Stimulated activated CD4-positive, alpha-beta T cell treated with anti-CD3 and anti-CD28 coated beads, Interleukin-4, amount 100 ng/mL, for 1 hour (primary cell): ENCODE measurements around the gene RTL10.

Experiments used
- DNase-seq: peaks from one replicate; pipeline ENCODE4 v3.0.0-alpha.2; 2020

RTL10 gene

DNA sequence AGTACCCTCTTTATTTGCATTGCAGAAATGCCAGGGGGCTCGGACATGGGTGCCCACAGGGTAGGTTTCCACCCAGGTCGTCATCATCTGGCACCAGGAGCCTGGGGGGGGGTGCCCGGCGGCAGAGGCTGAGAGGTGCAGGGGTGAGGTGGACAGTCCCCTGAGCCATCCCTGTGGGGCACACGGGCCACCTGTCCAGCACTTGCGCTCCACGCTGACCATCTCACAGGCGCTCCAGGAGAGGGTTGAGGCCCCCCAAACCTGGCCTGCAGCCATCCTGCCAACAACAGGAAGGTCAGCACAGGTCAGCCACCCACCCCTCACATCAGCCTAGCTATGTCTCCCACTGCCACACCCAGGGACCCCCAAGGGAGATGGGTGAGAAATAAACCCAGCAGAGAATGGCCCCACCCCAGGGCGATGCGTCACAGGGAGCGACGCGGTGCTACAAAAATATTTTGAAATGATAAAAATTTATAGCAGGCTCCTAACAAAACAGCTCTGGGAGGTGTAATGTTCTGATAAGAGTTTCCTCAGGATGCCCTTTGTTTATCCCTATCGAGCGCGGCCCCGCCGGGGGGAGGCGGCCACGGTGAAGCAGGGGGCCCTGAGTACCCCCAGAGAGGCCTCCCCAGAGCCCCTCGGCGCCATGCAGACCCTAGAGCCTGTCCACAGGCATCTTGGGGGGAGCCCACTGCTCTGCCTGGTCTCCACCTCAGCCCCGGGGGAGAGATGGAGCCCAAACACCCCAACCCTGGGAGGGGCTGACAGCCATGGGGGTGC lies 21.0 kb upstream of the RTL10 start:
- peak; percentile 1 for DNase-seq

DNA sequence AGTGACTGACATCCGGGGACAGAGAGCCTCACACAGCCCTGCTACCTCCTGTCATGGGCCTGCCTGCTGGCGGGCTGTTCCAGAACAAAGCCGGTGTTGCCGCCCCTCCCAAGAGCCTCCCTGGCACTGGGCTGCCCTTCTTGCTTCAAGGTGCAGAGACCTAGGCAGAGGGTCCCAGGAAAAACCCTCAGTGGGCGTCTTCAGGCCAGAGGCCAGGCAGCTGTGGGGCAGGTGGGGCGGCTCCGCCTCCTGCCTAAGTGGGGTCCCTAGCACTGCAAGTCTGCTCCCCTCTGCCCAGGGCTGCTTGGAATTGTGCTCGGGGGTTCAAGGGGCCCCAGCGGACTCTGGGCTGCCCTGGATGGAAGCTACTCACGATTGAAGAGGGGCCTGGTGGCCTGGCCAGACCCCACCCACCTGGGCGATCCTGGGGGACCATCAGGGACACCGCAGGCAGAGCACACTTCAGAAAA lies 20.4 kb upstream of the RTL10 start:
- DNase-seq: no peak

DNA sequence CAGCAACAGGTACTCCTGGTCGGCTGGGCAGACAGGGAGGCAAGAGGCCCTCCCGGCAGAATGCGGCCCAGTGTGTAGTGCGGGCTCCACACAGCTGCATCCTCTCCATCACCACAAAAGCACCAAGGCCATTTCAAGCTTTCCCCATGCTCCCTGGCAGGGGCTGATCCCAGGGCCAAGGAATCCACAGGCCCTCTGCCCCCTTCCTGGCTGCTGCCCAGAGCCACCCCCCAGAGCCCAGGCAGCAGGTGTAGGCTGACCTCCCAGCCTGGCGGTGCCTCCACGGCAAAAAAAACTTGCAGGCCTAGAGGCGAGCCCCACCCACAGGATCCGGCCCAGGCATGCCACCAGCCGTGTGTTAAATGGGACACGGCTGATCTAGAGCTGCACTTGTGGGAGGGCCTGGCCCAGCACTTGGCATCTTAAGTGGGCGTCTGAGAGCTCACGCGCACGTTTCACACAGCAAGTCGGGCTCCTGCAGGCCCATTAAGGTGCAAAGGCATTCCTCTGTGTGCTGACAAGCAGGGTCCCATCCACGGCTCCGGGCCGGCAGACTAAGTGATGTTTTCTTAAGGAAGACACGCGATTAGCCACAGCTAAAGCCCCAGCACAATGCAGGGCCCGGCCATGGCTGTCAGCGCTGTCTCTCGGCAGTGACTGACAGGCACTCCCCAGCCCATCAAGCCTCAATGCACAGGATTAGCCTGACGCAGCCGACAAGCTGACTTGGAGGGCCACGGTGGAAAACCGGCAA lies 19.8 kb upstream of the RTL10 start:
- peak; percentile 42 for DNase-seq

DNA sequence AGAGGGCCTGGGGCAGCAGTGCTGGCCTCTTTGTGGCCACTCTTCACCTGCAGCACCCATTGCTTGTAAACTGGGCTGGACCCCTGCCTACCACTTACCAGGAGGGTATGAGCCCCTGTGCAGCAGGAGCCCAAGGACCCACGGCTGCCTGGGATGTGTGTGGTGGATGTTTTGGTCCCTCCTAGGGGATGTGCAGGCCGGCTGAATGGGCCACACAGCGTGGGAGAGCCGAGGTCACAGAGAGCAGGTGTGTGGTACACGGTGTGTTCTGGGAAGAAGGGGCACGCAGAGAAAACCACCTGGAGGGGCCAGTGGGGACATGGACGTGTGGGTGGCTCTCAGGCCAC lies 19.3 kb upstream of the RTL10 start:
- DNase-seq: peak; percentile 0

DNA sequence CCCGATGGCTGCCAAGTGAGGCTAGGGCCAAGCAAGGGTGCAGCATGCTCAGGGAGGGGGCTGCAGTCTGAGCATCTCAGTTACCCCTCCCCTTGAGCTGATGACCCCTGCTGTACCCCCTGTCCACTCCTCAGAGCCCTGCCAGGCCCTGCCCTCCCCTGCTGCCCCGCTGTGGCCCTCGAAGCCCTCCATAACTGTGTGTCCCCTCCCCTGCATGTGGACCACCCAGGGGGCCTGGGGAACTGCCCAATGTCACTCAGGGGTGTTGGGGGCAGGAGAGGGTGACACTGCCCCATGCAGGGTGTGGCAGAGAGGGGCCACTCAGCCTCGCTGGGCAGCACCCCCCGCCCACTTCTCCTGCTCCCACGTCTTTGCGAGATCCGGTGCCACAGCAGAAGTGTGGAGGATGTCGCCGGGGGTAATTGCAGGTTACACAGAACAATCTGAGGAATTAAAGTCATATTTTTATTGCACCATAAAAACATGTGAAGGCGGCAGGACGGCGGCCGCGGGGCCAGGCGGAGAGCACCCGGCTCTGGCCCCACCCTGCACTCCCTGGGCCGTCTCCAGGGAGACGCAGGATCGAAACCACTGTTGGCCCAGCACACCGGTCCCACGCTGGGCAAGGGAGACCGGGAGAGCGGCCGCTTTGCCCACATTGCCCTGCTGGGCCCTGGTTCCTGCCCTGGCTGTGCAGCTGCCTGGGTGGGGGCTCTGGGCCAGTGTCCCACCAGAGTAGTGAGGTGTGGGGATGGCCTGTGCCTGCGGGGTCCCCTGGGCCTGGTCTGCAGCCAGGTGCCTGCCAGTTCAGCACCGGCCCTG lies 18.7 kb upstream of the RTL10 start:
- DNase-seq: peak; percentile 1

DNA sequence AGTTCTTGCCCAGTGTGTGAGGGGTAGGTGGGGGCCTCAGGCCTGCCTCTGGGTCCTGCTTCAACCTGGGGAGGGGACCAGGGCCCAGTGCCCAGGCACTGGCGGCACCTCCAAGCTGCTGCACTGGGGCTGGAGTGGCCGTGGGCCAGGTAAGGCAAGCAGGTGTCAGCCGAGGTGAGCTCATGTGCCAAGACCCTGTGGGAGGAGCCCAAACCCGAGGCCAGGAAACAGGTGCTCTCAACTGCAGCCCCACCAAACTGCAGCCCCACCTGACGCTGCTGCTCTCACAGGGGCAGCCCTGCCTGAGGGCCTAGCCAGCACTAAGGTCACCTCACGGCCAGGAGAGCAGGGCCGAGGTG lies 18.1 kb upstream of the RTL10 start:
- no peak for DNase-seq

DNA sequence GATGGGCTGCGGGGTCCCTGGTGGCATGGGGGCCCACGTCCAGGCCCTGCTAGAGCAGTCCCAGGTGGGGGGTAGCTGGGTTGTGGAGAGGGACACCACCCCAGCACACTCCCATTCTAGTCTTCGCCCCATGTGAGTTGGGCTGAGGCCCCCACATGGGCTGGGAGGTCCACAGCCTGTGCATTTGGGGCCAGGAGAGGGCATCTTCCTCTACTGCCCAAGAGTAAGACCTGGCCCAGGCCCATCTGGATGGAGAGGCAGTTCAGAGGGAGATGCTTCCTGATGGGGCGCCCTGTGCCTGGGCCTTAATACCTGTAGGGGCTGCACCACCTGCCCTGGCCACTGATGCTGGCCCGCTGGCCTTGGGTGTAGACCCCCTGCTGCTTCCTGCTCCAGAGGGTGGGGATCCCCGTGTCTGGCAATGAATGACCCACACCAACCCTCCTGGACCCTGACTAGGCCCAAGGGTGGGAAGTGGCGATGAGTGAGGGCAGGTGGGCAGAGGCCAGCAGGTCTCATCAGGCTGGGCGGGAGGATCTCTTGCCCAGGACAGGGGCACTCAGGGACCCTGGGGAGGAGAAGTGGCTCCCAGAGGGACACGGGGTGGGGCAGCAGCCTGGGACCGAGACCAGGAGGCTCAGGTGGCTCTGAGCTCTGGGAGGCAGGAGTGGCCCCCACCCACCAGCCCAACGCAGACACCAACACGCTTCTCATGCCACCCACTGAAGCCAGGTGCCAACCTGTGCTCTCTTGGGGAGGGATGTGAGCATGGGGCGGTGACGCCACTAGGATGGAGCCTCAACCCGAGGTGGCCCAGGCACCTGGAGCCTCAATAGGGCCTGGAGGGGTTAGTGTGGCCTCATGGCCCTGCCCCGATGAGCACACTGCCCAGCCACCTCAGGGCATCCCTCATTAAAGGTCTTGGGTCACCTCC lies 17.4 kb upstream of the RTL10 start:
- DNase-seq: no peak

DNA sequence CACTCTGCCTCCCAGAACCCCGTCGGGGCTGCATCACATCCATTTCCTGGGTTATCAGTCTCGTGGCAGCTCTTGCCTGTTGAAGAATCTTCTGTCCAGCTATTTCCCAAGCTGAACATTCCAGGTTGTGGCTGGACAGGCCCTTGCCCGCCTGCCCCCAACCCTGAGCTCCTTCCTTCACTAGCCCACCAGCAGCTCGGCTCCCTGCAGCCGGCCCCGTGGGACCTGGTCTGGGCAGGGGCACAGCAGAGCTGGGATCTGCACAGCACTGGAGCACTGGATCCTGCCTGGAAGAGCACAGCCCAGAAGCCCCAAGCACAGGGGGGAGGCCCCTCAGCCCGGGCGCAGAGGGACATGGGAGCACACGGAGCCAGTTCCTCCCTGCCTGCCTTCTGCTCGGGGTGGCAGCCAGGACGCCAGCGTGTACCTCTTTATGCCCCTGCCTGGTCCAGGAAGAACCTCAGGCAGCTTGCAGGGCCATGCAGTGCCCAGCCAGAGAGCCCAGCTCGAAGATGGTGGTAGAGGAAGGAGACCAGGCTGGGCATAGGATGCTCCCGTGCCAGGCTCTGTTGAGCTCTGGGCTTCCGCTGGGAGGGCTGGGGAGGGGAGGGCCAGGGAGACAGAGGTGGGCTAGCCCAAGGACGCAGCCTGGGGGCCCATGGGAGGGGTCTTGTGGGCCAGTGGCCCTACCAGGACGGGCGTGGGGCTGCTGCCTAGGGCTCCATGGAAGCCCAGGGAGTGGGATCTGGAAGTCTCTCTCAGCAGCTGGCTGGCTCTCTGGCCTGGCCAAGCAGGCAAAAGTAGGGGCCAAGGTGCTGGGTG lies 16.6 kb upstream of the RTL10 start:
- DNase-seq: peak; percentile 0

DNA sequence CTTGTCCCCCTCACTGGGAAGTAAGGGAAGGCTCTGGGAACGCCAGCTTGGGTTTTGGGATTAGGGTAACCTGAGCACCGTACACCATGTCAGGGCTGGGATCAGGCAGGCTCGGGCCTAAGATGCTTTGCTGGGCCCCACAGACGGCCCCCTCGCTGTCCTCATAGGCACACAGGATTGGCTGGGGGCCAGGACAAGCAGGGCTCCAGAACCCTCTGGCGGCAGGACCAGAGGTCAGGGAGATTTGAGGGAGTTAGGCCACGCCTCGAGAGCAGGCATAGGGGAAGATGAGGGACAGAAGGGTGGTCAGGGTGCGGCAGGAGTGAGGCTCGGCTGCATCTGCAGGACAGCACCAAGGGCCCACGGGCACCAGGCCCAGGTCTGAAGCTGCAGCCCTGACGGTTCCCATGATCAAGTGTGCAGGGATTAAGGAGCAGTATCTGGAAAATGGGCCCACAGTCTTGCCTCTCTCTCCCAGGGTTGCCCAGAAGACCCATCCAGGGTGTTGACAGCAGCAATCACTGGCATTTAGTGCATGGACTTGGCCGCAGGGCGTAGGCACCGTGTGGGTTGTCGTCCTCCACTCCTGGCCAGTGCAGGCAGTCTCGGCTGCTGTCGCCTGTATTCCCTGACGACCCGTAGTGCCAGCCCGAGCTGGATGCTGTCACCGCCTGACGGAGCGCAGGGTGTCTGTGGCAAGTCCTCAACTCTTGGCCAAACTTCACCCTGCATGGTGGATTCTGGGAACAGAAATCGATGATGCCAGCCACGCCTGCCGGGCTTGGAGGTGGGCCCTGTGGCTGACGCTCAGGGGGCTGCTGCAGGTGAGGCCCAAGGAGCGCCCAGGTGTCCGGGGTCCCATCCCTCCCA lies 15.7 kb upstream of the RTL10 start:
- peak; percentile 0 for DNase-seq

DNA sequence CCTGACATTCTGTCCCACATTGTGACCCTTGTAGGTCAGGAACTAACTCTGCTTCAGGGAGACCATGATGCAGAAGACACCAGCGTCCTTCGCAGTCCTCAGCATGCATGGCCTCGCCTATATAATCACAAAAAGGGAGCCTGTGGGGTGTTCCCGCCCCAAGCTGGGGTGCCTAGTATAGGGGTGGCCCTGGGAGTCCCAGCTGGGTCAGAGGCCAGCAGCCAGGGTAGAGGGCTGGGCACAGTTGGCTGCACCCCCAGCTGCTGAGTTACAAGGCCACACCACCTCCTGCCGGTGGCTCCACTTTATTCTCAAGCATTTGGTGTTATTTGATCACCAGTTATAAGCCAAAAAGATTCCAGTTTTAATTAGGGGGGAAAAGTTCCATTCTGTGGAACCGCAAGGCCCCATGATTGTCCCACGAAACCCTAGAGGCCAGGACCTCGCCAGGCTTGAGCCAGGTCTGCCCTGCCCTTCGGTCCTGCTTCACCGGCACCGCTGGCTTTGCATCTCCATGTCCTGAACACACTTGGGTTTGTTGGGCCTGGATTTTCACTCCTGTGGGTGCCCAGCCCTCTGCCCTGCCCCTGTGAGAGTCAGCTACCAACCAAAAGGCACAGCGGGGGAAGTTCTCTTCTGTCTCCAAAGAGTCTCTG lies 15.0 kb upstream of the RTL10 start:
- no peak for DNase-seq

DNA sequence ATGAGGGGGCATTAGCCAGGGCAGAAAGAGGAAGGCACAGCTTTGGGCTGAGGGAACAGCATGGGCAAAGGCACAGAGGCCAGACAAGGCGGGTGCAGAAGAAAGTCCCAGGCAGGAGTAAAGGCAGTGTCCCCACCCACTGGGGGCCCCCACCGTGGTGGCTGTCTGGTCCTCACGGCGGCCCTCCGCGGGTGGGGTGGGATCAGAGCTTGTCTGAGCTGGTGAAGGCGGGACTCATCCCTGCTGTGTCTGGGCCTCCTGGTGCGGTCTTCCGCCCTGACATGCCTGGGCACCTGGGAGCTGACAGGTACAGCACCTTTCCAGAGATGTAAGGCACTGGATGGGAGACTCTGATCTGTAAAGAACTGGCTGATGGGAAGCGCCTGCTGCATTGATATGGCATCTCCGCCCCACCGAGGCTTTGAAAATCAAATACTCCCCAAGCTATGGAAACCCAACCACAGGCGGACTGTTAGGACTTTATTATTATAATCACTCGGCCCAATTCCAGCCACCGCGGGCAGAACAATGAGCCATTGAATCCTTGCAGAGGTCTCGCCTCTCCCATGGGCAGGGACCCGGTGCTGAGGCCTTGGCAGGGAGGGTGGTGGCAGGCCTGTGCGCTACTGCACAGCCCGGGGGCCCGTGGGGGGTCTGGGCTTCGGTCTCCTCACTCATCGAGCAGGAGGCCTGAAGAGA lies 14.2 kb upstream of the RTL10 start:
- DNase-seq: peak; percentile 1

DNA sequence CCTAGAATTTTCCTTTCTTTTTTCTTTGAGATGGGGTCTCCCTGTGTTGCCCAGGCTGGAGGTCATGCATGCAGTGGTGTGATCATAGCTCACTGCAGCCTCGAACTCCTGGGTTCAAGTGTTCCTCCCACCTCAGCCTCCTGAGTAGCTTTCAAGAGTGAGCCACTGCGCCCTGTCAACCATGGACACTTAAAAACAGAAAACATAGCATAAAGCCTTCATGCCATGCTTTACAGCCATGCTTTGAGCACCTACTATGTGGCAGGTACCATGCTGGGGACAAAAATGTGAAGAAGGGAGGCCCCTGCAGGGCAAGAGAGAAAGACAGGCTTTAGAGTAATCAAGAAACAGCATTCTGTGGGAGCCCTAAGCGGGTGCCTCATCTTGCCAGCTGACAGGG lies 13.7 kb upstream of the RTL10 start:
- no peak for DNase-seq

DNA sequence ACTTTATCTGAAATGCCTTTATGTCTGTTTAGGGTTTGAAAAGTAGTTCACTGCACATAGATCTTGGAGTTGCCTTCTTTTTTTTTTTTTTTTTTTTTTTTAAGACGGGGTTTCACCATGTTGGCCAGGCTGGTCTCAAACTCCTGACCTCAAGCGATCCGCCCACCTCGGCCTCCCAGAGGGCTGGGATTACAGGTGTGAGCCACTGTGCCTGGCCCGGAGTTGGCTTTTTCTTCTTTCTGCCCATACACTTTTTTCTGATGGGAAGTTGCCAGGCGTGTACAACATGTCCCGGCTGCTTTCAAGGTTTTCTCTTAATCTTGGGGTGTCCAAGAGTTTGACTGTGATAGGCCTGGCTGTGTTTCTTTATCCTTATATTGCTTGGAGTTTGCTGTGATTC lies 12.9 kb upstream of the RTL10 start:
- DNase-seq: no peak

DNA sequence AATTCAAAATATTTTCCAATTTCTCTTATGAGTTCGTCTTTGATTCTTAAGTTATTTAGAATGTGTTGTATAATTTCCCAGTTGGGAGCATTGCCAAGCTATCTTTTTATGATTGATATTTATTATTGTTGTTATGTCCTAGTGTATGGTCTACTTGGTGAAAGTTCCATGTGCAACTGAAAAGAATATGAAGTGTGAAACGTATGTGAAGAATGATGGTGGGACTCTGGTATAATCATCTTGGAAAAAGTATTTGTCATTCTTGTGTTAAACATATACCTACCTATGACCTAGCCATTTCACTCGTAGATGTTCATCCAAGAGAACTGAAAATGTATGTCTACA lies 12.0 kb upstream of the RTL10 start:
- DNase-seq: no peak

DNA sequence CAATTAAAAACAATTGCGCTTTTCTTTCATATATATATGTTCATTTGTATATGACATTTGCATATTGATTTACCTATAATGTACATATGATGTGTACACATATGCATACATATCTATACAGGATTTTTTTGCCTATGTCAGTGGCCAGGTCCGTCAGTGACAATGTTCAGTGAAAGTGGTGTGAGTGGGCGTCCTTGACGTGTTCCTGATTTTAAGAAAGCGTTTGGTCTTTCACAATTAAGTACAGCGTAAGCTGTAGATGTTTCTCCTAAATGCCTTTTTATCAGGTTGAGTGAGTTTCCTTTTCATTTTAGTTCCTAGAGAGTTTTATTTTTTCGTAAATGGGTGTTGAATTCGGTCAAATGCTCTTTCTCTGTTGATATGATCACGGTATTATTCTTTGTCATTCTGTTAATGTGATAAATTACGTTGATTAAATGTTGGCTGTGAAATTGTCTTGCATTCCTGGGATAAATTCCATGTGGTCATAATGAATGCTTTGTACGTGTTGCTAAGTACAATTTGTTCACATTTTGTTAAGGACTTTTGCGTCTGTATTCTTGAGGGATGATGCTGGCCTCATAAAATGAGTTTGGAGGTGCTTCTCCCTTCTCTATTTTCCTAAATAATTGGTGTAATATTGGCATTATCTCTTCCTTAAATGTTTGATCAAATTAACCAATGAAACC lies 10.6 kb upstream of the RTL10 start:
- no peak for DNase-seq

DNA sequence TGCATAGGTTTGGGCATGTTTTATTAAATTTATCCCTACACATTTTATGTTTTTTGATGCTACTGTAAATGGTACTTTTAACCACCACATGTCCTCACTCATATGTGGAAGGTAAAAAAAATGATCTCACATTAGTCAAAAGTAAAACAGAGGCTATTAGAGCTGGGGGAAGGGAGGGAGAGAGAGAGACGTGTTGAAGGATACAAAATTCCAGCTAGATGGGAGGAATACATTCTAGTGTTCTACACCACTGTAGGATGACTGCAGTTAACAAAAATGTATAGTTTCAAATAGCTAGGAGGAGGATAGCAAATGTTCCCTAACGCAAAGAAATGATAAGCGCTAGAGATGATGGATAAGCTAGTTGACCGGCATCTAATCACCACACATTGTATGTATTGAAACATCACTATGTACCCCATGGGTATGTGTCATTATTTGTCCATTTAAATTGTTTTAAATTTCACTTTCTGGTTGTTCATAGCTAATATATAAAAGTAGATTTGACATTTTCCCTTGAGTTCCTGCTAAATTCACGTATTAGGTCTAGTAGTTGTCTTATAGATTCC lies 9.9 kb upstream of the RTL10 start:
- DNase-seq: no peak

DNA sequence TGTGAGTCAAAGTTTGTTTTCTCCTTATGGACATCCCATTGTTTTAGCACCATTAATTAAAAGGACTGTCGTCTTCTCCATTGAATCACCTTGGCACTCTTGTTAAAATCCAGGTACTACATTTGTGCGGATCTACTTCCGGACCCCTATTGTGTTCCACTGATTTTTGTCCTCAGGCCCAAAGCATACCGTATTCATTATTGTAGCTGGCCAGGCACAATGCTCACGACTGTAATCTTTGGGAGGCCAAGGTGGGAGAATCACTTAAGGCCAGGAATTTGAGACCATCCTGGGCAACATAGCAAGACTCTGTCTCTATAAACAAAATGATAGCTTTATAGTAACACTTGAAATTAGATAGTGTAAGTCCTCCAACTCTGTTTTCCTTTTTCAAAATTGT lies 8.9 kb upstream of the RTL10 start:
- no peak for DNase-seq

DNA sequence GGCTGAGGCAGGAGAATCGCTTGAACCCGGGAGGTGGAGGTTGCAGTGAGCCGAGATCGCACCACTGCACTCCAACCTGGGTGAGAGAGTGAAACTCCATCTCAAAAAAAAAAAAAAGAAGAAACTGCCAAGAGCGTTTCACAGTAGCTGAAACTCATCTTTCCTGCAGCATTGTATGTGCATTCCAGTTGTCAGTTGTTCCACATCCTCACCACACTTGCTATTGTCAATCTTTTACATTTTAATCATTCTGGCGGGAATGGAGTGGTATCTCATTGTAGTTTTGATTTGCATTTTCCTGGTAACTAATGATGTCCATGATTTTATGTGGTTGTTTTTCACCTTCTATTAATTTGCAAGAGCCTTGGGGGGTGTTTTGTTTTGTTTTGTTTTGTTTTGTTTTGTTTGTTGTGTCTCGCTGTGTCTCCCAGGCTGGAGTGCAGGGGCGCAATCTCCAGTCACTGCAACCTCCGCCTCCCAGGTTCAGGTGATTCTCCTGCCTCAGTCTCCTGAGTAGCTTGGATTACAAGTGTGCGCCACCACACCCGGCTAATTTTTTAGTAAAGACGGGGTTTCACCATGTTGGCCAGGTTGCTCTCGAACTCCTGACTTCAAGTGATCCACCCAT lies 8.1 kb upstream of the RTL10 start:
- DNase-seq: no peak
